ENCODE results near the gene MACROD2.

MACROD2 gene

DNA sequence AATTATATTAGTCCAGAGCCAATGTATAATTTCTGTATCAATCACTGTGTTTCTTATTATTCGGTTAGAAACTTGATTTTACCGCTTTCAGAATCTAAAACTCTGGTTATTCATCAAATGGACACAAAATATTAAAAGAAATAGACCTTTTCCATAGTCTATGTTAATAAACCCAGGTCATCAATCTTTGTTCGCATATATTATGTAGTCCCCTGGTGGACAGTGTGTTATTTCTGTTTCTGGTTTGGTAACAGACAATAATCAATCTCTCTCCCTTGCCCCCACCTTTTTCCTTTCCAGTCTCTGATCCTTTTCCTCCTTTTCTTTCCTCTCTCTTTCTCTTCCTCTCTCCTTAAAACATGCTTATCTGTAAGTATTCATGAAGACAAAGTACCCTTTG, 203.1 kb downstream of the MACROD2 start:
- TF ChIP-seq, protein P1, sequence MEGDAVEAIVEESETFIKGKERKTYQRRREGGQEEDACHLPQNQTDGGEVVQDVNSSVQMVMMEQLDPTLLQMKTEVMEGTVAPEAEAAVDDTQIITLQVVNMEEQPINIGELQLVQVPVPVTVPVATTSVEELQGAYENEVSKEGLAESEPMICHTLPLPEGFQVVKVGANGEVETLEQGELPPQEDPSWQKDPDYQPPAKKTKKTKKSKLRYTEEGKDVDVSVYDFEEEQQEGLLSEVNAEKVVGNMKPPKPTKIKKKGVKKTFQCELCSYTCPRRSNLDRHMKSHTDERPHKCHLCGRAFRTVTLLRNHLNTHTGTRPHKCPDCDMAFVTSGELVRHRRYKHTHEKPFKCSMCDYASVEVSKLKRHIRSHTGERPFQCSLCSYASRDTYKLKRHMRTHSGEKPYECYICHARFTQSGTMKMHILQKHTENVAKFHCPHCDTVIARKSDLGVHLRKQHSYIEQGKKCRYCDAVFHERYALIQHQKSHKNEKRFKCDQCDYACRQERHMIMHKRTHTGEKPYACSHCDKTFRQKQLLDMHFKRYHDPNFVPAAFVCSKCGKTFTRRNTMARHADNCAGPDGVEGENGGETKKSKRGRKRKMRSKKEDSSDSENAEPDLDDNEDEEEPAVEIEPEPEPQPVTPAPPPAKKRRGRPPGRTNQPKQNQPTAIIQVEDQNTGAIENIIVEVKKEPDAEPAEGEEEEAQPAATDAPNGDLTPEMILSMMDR (IDR thresholded peaks at IDR 0.05), result no peak
- no peaks in the 10 kb centered on the region for H3K4me1 ChIP-seq (ENCODE audit: control insufficient read depth in 1 of 2, insufficient read depth in 1 of 2, low read depth in 1 of 2, low read length in 1 of 2)
- no peaks in the 10 kb centered on the region for H3K9me3 ChIP-seq
- H3K27me3 ChIP-seq, result no peaks in the 10 kb centered on the region
- no peak overlapping the region for H3K27ac ChIP-seq
- H3K36me3 ChIP-seq, result no peaks in the 10 kb centered on the region
- H3K4me3 ChIP-seq (ENCODE audit: low read depth in 1 of 2, low read length in 1 of 2), result no peak overlapping the region

DNA sequence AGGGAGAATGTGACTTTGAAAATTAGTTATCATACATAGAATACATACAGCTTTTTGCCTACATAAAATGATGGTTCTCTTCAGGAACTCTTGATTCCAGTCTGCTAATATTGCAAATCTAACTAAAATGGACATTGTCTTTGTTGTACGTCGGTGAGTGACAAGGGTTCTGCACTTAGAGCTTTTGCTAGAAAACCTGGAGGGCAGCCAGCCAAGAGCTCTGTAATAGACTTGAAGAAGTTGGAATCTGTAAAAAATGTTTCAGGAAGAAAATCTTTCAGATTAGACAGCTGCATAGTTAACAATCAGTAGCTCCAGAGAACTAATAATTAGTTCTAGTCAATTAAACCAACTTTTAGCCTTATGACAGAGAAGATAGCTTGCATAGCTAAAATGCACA, 203.8 kb downstream of the MACROD2 start:
- H3K4me1 ChIP-seq (ENCODE audit: control insufficient read depth in 1 of 2, insufficient read depth in 1 of 2, low read depth in 1 of 2, low read length in 1 of 2), result no peaks in the 10 kb centered on the region
- H3K27me3 ChIP-seq, result no peaks in the 10 kb centered on the region
- no peak overlapping the region for H3K4me3 ChIP-seq (ENCODE audit: low read depth in 1 of 2, low read length in 1 of 2)
- no peak overlapping the region for H3K27ac ChIP-seq
- no peaks in the 10 kb centered on the region for H3K36me3 ChIP-seq
- TF ChIP-seq, protein P1 (IDR thresholded peaks at IDR 0.05), result no peak
- no peaks in the 10 kb centered on the region for H3K9me3 ChIP-seq

DNA sequence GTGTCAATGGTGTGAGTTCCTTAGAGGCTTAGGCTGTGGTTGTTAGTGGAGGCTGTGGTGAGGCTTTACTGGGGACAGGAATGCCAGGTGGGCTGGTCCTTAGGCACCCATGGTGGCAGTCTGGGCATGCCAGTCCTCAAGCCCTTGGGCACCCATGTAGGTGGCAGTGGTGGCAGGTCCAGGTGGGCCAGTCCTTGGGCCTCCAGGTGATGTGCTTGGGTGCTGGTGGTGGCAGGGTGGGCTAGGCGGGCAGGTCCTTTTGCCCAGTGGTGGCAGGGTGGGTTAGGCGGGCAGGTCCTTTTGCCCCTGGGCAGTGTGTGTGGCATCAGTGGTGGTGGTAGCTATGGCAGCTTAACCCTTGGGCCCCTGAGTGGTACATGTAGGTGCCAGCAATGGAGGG, 208.3 kb downstream of the MACROD2 start:
- H3K27ac ChIP-seq, result no peak overlapping the region
- TF ChIP-seq, protein P1 (IDR thresholded peaks at IDR 0.05), result no peak
- no peak overlapping the region for H3K4me3 ChIP-seq (ENCODE audit: low read depth in 1 of 2, low read length in 1 of 2)
- H3K27me3 ChIP-seq, result no peaks in the 10 kb centered on the region
- no peaks in the 10 kb centered on the region for H3K4me1 ChIP-seq (ENCODE audit: control insufficient read depth in 1 of 2, insufficient read depth in 1 of 2, low read depth in 1 of 2, low read length in 1 of 2)
- H3K36me3 ChIP-seq, result no peaks in the 10 kb centered on the region
- H3K9me3 ChIP-seq, result no peaks in the 10 kb centered on the region

DNA sequence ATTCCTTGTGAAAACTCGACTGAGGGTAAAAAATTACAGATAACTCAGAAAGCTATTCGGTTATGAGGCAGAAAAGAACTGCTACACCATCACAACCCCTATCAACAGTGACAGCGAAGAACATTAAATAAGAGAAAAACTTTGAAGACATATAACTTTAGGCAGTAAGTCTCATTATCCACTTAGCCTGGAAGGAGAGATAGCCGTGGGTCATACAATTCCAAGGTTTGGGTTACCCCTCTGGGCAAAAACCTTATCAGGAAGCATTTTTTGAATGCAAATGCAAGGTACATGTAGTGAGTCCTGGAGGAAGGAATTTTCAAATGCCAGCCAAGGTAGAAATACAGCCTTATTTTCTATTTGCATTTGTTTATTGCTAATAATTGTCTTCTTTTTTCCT, 212.3 kb downstream of the MACROD2 start:
- TF ChIP-seq, protein P1 (IDR thresholded peaks at IDR 0.05), result no peak
- no peaks in the 10 kb centered on the region for H3K4me1 ChIP-seq (ENCODE audit: control insufficient read depth in 1 of 2, insufficient read depth in 1 of 2, low read depth in 1 of 2, low read length in 1 of 2)

DNA sequence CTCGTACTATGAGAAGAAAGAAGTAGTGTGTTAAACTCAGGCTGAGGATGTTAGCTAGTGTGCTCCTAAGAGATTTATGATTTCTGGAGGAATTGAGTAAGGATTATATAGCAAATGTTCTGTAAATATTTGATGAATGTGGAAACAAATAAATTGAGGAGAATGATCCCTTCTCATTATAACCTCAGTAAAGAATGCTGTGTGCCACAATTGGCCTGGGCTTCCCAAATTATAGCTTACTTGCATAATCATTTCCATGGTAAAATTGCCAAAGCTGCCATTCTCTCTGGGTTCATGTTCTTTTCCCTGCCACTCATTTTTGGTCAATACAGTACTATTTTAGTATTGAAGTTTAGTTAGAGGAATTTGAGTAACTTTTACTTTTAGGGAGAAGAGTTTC, 213.6 kb downstream of the MACROD2 start:
- H3K4me1 ChIP-seq (ENCODE audit: control insufficient read depth in 1 of 2, insufficient read depth in 1 of 2, low read depth in 1 of 2, low read length in 1 of 2), result no peaks in the 10 kb centered on the region
- no peak overlapping the region for H3K4me3 ChIP-seq (ENCODE audit: low read depth in 1 of 2, low read length in 1 of 2)
- no peaks in the 10 kb centered on the region for H3K9me3 ChIP-seq
- H3K36me3 ChIP-seq, result no peaks in the 10 kb centered on the region
- H3K27me3 ChIP-seq, result no peaks in the 10 kb centered on the region
- H3K27ac ChIP-seq, result no peak overlapping the region
- TF ChIP-seq, protein P1 (IDR thresholded peaks at IDR 0.05), result no peak

More for the DNA sequence above, 212.3 kb downstream of the MACROD2 start:
- H3K27ac ChIP-seq, result no peak overlapping the region
- no peak overlapping the region for H3K4me3 ChIP-seq (ENCODE audit: low read depth in 1 of 2, low read length in 1 of 2)
- no peaks in the 10 kb centered on the region for H3K9me3 ChIP-seq
- H3K27me3 ChIP-seq, result no peaks in the 10 kb centered on the region
- H3K36me3 ChIP-seq, result no peaks in the 10 kb centered on the region

DNA sequence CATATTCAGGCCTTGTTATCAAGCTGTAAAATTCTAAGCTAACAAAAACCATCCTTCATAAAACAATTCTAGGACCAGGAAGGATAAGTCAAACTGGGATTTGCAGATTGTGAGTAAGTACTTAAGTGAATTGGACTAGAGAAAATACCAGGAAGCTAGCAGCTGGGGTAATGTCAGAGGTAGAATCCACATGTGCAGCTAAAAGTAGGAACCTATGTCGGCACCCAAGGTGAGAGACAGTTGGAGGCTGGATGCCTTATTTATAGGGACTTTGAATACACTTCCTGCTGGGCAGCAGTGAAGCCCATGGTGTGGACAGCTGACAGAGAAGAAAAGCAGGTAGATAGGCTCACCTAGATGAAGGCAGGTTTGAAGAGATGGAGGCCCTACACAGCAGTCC, 214.8 kb downstream of the MACROD2 start:
- no peaks in the 10 kb centered on the region for H3K9me3 ChIP-seq
- no peak overlapping the region for H3K27ac ChIP-seq
- H3K4me1 ChIP-seq (ENCODE audit: control insufficient read depth in 1 of 2, insufficient read depth in 1 of 2, low read depth in 1 of 2, low read length in 1 of 2), result no peaks in the 10 kb centered on the region
- H3K36me3 ChIP-seq, result no peaks in the 10 kb centered on the region
- H3K27me3 ChIP-seq, result no peaks in the 10 kb centered on the region
- TF ChIP-seq, protein P1 (IDR thresholded peaks at IDR 0.05), result no peak
- no peak overlapping the region for H3K4me3 ChIP-seq (ENCODE audit: low read depth in 1 of 2, low read length in 1 of 2)
